ENCODE measurements around the gene FUBP1.
"Not testable (repeated sequence)": the region's sequence is repeated elsewhere in the genome, so short reads cannot be mapped to it uniquely, and the experiment has no call there.

Gene FUBP1

GRCh38 chr1:77978969-77979876 lies at the start of gene FUBP1:
Gene FUBP1 (minus strand): TSS chr1:77979072. CDS start chr1:77979004, 68 bp downstream.
- peak; percentile 98 to 100 for DNase-seq

- not testable (repeated sequence) for DNase-seq
These were observed 42.3 kb upstream of the FUBP1 start for GRCh38 chr1:78021134-78021533.

DNA sequence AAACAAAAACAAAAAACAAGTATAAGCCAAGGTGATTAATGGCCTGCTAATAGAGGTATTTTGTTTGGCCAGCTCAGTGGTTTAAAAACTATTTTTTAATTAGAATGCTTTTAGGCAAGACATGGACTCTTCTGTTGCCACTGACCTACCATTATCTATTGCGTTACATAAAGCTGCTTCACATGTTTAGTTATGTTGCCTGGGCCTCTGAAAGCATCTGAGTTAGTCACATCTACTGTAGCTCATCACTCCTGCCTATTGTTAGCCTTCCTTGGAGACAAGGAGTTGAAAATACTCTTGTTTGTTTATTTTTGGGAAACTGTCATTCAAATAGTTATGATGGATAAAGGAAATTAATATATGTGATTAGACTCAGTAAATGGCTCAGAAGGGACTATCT lies 40.2 kb upstream of the FUBP1 start:
- DNase-seq: no peak

- DNase-seq: no peak
These were observed 36.3 kb upstream of the FUBP1 start for GRCh38 chr1:78015148-78015547.

- no peak for DNase-seq
These were observed 32.2 kb upstream of the FUBP1 start for GRCh38 chr1:78011050-78011449.

GRCh38 chr1:78009836-78010235 lies 31.0 kb upstream of the FUBP1 start:
- no peak for DNase-seq

GRCh38 chr1:78009276-78009675 lies 30.4 kb upstream of the FUBP1 start:
- no peak for DNase-seq

DNA sequence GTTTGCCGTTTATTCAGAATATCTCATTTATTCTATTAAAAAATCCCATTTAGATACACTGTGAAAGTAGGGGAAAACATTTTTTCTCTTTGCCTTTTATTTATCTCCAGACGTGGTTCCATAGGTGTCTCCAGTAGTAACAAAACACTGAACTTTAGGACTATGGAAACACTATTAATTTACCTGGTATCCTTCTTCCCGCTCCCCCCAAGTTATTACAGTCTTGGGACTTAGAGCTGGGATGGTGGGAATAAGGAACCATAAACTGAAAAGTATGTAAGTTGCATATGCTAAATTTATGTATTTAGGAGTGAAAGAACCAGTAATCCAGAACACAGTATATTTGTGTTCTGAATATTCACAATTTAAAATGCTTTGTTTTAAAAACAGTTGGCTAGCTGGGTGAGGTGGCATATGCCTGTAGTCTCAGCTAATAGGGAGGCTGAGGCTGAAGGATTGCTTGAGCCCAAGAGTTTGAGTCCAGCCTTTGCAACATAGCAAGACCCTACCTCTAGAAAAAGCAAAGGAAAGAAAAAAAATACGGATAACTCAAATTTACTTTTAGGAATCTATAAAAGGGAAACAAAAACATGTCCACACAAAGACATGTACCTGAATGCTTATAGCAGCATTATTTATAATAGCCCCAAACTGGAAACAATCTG lies 28.9 kb upstream of the FUBP1 start:
- no peak for DNase-seq

GRCh38 chr1:78006521-78006920 lies 27.6 kb upstream of the FUBP1 start:
- DNase-seq: no peak

GRCh38 chr1:78005755-78006154 lies 26.9 kb upstream of the FUBP1 start:
- peak; percentile 25 to 60 for DNase-seq

GRCh38 chr1:78005448-78005722 lies 26.5 kb upstream of the FUBP1 start:
- DNase-seq: no peak

DNA sequence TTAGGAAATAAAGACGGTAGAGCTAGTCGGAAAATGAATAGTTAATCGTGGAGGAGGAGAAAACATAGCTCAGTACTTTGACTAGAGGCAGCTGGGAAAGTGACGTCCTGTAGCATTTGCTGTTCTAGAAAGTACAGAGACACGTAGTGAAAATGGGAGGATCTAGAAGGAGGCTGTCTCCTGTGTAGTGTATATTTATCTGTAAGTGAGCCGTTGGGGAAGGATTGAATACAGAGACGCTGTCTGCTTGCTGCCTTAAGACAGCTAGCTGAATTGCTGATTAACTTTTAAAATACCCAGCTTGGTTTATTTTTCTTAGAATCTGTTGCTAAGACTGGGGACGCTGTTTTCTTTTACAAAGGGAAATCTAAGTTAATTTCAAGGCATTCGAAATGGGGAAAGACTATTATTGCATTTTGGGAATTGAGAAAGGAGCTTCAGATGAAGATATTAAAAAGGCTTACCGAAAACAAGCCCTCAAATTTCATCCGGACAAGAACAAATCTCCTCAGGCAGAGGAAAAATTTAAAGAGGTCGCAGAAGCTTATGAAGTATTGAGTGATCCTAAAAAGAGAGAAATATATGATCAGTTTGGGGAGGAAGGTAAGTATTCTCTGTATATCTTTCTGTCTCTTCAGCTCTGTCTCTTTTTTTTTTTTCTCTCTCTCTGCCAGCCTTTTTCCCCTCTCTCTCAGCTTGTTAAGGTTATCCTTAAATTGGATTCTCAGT lies 26.0 kb upstream of the FUBP1 start, which contains the start of gene DNAJB4:
Gene DNAJB4 (plus strand): TSS at position 221 of the 729 bp plus-strand sequence. CDS start 172 bp downstream, at position 393.
- DNase-seq: peak; percentile 97 to 98

- DNase-seq: peak in 1 of 2 donors; percentile 85
These were observed 25.2 kb upstream of the FUBP1 start for GRCh38 chr1:78003882-78004718.

DNA sequence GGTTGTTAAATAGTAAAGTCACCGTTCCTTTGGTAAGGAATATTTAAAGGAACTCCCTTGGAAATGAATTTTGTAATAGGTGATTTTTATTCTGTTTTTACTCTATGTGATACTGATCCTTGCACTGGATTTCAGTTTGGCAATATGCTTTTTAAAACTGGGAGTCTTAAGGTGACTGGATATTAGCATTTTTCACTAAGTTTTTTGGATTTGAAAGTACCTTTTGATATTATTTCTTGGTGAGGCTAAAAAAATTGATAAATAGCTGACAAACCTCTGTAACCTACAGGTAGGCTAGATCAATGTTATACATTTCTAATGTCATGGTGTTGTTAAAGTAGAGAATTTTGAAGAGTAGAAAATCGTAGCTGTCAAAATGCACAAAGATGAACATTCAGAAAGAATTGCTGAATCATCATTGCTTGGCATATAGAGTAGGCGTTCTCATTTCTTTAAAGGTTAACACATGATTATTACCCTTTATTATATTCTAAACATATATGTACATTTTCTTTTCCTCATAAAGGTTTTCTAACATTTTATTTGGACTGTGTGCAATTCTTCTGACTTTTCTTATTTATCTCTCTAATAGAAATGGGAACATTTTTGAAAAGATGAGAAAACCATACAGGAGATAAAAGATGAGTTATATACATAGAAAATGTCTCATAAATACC lies 24.3 kb upstream of the FUBP1 start:
- peak; percentile 31 to 49 for DNase-seq

- not testable (repeated sequence) for DNase-seq
These were observed 21.7 kb upstream of the FUBP1 start for GRCh38 chr1:78000536-78000935.

DNA sequence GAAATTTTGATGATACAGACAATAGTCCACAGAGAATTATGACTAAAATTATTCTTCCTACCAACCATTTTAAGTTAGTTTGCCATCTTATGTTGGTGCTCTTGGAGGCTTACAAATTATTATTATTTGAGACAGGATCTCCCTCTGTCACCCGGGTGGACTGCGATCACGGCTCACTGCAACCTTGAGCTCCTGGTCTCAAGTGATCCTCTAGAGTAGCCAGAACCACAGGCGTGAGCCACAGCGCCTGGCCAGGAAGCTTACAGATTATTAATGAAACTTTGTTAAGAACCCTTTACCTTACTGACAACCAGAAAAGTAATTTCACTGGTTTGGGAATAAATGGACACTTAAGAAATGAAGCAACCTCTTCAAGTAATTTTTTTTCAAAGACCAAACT lies 17.9 kb upstream of the FUBP1 start:
- DNase-seq: no peak

DNA sequence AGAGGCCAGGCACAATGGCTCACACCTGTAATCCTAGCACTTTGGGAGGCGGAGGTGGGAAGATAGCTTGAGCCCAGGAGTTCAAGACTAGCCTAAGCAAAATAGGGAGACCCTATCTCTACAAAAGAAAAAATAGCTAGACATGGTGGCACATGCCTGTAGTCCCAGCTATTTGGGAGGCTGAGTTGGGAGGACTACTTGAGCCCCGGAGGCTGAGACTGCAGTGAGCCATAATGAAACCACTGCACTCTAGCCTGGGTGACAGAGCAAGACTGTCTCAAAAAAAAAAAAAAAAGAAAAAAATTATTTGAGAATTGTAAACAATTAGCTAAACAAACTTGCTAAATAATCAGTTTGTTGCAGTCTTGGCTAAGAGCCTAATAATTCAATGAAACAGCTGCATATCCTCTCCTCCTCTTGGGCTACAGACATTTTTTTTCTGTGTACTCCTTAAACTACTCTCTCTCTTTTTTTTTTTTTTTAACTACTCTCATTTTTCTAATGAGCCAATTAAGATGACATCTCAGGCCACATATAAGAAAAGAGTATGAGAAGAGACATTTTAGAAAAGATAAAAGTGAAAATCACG lies 15.3 kb upstream of the FUBP1 start:
- no peak for DNase-seq

GRCh38 chr1:77991638-77992037 lies 12.8 kb upstream of the FUBP1 start:
- no peak for DNase-seq

DNA sequence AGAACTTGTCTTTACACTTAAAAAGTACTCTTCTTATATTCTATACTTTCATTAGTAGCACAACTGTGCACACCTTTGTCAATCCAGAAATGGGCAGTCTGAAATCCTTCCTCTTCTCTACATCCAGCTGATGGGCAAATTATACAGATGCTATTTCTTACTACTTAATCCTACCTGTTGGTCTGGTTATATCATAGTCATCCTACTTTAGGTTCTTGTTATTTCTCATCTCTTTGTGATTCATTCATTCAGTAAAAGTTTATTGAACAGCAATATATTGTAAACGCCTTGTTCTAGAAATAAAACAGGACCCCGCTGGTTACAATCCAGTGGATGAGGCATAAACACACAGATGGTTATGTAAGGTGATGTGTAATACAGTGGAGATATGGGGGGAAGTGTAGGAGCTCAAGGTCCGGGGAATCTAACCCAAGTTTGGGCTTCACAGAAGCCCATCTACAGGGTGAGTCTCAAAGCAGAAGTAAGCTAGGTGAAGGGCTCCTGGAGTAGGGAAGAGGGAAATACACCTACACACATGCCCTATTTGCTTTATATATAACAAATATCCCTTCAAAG lies 11.8 kb upstream of the FUBP1 start:
- no peak for DNase-seq

GRCh38 chr1:77989744-77990143 lies 10.9 kb upstream of the FUBP1 start:
- DNase-seq: no peak

DNA sequence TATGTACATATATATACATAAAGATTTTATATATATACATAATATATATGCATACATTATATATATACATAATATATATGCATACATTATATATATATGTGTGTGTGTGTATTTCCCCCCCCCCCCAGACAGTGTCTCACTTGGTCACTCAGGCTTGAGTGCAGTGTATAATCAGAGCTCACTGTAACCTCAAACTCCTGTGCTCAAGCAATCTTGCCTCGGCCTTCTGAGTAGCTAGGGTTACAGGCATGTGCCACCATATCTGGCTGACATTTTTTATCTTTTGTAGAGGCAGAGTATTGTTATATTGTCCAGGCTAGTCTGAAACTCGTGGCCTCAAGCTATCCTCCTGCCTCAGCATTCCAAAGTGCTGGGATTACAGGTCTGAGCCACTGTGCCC lies 9.0 kb upstream of the FUBP1 start:
- DNase-seq: no peak
